ENCODE measurements around the gene FBXO42. TPM values are rescaled to one million over a fixed set of nuclear protein-coding genes. Genes with fewer than 3 reads are reported as not detected.
"Not testable (repeated sequence)": the region's sequence is repeated elsewhere in the genome, so short reads cannot be mapped to it uniquely, and the experiment has no call there.

Gene FBXO42
- total RNA-seq, 1 experiment from 2014 or later: 11.4 TPM

DNA sequence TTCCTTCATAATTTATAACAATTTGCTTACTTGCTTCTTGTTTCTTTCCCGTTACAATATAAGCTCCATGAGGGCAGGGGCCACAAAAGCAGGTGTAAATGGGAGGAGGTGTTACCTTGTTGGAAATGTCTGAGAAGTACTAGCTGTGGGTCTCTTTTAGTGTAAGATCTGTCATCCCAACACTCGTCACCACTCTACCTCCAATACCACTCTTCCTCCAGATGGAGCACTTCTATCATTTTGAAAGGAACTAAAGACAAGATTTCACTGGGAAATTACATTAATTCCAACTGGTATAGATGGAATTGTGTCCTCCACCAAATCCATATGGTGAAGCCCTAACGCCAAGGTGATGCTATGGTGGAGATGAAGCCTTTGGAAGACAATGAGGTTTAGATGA is 62.3 kb downstream of the FBXO42 start:
- in situ Hi-C loops (cut with HindIII; ENCODE audit: low pct_unique_long_range_greater_than_20kb, low sequenced_read_pairs): no loop called here

DNA sequence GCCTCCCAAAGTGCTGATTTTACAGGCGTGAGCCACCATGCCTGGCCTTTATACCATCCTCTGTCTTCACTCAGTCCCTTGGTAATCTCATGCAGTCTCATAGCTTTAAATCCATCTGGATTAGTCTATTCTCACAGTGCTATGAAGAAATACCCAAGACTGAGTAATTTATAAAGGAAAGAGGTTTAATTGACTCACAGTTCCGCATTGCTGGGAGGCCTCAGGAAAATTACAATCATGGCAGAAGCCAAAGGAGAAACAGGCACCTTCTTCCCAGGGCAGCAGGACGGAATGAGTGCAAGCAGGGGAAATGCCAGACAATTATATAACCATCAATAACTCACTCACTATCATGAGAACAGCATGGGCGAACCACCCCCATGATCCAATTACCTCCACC is 66.2 kb downstream of the FBXO42 start:
- in situ Hi-C loops (cut with HindIII; ENCODE audit: low pct_unique_long_range_greater_than_20kb, low sequenced_read_pairs): no loop called here
- no peak for DNase-seq (ENCODE audit: low read depth)

More for the DNA sequence above, 62.3 kb downstream of the FBXO42 start:
- no peak for DNase-seq (ENCODE audit: low read depth)

DNA sequence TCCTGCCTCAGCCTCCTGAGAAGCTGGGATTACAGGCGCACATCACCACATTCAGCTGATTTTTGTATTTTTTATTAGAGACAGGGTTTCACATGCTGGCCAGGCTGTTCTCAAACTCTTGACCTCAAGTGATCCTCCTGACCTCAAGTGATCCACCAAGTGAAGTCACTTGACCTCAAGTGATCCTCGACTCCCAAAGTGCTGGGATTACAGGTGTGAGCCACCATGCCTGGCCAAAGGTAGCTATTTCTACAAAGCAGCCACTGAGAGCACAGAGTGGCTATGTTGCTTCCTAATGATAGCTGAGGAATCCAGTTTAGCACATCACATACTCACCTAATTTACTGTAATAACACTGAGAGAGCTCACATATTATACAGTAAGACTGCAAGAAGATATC is 70.5 kb downstream of the FBXO42 start:
- in situ Hi-C loops (cut with HindIII; ENCODE audit: low pct_unique_long_range_greater_than_20kb, low sequenced_read_pairs): no loop called here
- DNase-seq (ENCODE audit: low read depth): no peak

DNA sequence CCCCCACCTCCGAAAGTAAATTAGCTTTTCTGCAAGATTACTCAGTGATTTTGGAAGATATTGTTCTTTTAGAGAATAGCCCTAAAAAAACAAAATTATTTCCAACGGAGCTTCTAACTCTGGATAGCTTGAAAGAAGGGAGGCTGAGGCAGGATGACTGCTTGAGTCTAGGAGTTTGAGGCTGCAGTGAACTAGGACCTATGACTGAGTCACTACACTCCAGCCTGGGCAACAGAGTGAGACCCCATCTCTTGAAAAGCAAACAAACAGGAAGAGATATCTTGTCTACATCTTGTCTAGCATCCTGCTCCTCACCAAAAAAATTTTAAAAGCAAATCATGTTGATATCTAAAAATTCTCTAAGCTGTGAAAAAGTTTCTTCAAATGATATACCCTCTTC is 73.1 kb downstream of the FBXO42 start:
- no peak for DNase-seq (ENCODE audit: low read depth)
- in situ Hi-C loops (cut with HindIII; ENCODE audit: low pct_unique_long_range_greater_than_20kb, low sequenced_read_pairs): no loop called here

DNA sequence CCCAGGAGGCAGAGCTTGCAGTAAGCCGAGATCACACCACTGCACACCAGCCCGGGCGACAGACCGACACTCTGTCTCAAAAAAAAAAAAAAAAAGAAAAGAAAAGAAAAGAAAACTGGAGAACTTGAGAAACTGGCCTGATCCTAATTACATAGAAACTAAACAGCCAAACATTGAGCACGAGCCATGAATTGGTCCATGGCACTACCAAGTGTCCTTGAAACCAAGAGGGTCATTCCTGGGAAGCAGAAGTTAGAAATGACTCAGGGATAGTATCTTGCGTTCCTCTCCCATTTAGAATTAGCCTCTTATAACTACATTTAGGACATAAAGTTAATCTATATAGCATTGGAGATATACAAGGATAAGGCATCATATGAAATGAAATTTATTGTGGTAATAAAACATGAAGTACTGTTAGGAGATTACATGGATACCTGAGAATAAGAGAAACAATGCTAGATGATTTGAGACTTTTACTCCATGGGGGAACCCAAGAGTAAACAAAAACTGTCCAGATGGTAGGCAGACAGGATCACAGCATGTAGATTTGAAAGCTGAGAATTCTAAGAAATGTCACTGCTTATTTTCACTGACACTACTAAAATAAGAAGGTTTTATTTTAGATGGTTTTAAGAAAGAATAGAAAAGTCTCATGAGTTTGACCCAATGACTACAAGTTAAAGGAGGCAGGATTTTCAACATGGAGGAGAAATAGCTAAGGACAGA is 75.8 kb downstream of the FBXO42 start:
- in situ Hi-C loops (cut with HindIII; ENCODE audit: low pct_unique_long_range_greater_than_20kb, low sequenced_read_pairs): no loop called here
- DNase-seq (ENCODE audit: low read depth): no peak

DNA sequence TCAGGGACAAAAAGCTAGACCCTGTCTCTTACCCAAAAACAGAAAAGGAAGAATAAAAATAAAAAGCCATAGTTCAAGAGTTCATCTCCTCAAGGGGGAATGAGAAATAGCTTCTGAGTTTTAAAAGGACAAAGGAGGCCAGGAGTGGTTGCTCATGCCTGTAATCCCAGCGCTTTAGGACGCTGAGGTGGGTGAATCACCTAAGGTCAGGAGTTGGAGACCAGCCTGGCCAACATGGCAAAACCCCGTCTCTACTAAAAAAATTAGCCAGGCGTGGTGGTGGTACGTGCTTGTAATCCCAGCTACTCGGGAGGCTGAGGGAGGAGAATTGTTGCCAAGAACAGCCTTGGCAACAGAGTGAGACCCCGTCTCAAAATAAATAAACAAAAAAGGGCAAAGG is 76.7 kb downstream of the FBXO42 start:
- no peak for DNase-seq (ENCODE audit: low read depth)
- in situ Hi-C loops (cut with HindIII; ENCODE audit: low pct_unique_long_range_greater_than_20kb, low sequenced_read_pairs): no loop called here

DNA sequence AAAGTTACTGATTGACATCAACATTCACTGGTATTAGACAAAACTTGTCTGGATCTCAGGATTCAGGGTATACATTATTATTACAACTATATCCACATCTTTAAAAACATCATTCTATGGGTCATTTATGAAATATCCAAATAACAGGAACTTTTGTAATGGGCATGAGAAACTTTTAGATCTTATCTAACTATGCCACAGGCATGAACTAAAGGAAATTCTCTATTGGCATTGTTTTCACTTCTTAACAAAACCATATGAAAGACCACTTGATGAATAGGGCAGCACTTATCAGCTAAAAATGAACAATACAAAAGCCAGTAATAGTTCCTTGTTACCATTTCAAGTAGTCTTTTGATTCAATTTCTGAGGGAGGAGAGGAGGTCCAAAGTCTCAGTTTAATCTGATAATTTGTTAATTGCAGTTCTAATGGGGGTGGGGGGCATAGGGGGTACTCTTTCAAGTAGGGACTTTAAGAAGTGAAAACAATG is 84.5 kb downstream of the FBXO42 start:
- no peak for DNase-seq (ENCODE audit: low read depth)
- in situ Hi-C loops (cut with HindIII; ENCODE audit: low pct_unique_long_range_greater_than_20kb, low sequenced_read_pairs): no loop called here

DNA sequence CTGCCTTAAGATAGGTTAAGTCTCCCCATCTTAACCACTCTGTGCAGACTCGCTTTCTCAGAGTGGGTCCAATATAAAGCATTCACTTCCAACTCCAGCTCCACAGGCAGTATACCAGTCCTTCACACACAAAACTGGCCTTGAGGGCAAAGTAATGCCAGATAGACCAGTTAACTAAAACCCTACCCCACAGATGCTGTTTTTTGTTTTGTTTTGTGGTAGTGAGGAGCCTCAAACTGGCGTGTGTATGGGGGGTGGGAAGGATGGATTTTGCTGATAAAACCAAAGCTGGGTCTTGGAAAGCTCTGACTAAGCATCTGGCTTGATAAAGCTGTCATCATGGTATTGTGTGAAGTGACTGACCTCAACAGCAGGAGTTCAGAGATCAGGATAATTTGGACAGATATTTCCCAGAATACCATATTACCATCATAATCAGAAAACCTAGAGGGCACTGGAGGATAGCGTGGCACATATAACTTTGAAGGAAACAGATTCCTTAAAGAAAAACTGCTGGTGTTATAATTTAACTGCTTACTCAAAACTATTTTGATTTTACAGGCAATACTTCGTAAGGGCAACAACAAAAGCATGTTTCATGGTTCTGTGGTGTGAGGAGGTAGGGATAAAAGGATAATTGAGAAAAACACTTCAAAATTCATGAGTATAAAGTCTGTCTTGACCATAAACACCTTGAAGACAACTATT is 85.7 kb downstream of the FBXO42 start:
- in situ Hi-C loops (cut with HindIII; ENCODE audit: low pct_unique_long_range_greater_than_20kb, low sequenced_read_pairs): no loop called here
- DNase-seq (ENCODE audit: low read depth): no peak

DNA sequence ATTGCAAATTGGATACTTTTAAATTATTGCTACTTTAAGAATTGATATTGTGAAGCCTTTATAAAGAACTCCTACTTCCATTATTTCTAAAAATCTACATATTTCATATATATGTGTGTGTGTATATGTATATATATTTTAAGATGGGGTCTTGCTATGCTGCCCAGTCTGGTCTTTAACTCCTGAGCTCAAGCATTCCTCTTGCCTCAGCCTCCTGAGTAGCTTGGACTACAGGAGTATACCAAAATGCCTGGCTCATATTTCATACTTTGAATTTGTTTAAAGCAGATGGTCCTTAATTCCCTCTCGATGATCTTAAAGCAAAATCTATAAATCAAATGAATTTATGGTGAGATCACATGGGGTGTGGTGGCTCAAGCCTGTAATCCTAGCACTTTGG is 90.2 kb downstream of the FBXO42 start:
- DNase-seq (ENCODE audit: low read depth): no peak
- in situ Hi-C loops (cut with HindIII; ENCODE audit: low pct_unique_long_range_greater_than_20kb, low sequenced_read_pairs): no loop called here

DNA sequence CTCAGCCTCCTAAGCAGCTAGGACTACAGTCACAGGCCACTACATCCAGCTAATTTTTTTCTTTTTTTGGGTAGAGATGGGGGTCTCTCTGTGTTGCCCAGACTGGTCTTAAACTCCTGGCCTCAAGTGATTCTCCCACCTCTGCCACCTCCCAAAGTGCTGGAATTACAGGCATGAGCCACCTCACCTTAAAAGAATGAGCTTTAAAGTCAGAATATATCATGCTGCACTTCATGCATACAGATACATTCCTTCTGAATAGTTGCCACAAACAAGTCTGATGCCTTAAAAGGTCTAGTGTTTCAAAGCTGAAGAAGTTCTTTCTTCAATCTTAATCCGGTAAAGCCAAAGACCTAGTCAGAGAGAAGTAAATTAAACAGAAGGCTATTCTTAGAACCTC is 91.5 kb downstream of the FBXO42 start:
- in situ Hi-C loops (cut with HindIII; ENCODE audit: low pct_unique_long_range_greater_than_20kb, low sequenced_read_pairs): no loop called here
- no peak for DNase-seq (ENCODE audit: low read depth)

DNA sequence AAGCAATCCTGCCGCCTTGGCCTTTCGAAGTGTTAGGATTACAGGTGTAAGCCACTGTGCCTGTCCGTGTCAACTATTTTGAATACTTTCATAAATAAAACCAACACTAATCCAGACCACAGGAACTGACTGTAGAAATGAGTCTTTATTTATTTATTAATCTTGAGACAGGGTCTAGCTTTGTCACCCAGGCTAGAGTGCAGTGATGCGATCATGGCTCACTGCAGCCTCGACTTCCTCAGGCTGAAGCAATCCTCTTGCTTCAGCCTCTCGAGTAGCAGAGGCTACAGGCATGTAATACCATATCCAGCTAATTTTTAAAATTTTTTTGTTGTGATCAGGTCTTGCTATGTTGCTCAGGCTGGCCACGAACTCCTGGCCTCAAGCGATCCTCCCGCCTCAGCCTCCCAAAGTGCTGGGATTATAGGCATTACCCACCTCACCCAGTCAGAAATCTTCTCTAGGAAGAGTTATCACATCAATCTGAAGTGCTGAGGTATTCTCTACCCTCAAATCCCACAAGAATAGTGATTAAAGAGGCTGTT is 93.6 kb downstream of the FBXO42 start:
- no peak for DNase-seq (ENCODE audit: low read depth)
- in situ Hi-C loops (cut with HindIII; ENCODE audit: low pct_unique_long_range_greater_than_20kb, low sequenced_read_pairs): no loop called here

DNA sequence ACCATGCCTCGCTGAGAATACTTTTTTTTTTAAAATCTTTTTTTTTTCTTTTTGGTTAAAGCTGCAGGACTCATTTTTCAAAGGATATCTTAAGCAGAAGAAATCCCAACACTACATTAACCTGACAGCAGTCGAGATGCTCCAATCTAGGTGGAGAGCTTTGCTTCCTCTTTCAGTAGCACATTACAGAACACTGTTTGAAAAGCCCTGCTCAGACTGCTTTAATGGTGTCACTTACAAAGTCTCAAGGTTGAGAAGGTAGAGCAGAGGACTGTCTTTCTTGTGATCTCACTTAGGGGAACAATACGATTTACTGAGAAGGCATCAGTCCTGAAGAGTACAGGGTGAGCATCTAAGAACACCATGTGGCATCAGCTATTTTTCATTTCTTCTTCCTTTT is 94.3 kb downstream of the FBXO42 start:
- in situ Hi-C loops (cut with HindIII; ENCODE audit: low pct_unique_long_range_greater_than_20kb, low sequenced_read_pairs): no loop called here
- no peak for DNase-seq (ENCODE audit: low read depth)

DNA sequence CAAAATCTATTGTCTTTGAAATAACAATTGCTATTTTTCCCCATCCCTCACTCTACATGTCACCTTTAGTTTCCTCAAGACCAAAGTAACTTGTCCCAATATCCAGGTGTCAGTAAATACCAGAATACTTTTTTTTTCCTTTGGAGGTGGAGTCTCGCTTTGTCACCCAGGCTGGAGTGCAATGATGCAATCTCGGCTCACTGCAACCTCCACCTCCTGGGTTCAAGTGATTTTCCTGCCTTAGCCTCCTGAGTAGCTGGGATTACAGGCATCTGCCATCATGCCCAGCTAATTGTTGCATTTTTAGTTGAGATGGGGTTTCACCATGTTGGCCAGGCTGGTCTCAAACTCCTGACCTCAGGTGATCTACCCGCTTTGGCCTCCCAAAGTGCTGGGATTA is 94.7 kb downstream of the FBXO42 start:
- in situ Hi-C loops (cut with HindIII; ENCODE audit: low pct_unique_long_range_greater_than_20kb, low sequenced_read_pairs); DNase-seq (ENCODE audit: low read depth): not testable (repeated sequence)

DNA sequence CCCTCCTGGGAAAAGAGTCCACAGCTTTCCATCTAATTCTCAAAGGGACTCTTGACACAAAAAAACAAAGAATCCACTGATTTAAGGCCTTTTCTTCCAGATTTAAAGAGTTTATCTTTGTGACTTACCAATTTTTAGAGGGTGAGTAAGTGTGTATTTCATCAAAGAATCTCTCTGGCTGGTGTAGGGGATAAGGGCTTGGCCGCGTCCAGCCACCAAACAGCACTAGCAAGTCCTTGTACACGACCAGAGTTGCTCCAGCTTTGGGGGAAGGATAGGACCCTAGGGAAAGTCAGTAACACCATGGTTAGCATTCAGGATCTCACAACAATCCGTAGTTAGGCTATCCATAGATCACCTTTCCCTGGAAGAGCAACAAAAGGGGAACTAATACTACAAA is 95.8 kb downstream of the FBXO42 start:
- no peak for DNase-seq (ENCODE audit: low read depth)
- in situ Hi-C loops (cut with HindIII; ENCODE audit: low pct_unique_long_range_greater_than_20kb, low sequenced_read_pairs): no loop called here

DNA sequence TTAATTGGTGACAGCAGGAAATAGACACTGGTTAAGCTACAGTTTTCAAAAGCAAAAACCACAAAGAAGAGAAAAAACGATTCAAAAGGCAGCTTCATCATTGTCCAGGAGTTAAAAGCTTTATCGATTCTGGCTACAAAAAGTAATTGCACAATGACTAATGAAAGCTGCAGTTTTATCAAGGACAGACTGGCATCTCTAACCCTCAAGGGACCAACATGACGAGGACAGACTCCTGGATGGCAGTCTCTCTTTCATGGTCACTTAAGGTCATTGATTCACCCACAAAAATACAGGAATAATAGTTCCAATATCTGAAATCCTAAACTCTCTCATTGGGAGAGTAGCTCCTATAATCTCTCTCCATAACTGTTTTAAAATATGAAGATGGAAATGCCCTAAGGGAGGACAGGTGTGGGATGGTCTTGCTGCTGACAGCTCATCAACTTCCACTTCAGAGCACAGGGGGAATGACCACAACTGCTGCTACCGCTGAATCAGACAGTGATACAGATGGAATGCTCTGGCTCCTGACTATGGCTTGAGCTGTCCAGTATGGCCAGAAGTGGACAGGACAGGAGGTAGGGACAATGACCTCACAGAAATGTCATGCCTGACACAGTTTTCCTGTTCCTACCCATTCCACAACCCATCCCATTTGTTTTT is 97.9 kb downstream of the FBXO42 start:
- in situ Hi-C loops (cut with HindIII; ENCODE audit: low pct_unique_long_range_greater_than_20kb, low sequenced_read_pairs): no loop called here
- no peak for DNase-seq (ENCODE audit: low read depth)

DNA sequence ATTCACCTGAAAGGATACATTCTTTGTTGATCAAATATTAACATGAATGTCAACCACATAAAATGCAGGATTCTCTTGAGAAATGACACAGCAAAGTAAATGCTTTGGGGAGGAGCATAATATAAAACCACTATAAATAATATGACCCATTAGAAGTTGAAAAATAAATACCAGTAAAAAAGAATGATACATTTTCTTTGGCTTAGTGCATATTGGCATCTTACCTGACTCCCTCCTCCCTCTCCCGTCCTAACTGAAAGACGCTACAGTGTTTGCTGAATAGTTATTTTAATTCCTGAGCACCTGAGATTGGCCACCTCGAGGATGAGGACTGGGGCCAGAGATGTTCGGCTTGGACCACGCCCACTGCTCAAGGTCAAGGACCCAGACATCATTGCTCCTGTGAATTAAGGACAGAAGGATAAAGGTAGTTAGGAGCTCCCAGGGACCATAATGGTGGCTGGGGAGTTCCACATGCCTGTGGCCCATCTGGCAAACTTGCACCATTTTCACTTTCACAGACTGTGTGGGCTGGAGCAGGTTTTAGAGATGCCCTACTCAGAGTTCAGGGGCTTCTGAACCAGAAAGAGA is 98.9 kb downstream of the FBXO42 start:
- in situ Hi-C loops (cut with HindIII; ENCODE audit: low pct_unique_long_range_greater_than_20kb, low sequenced_read_pairs): no loop called here

DNA sequence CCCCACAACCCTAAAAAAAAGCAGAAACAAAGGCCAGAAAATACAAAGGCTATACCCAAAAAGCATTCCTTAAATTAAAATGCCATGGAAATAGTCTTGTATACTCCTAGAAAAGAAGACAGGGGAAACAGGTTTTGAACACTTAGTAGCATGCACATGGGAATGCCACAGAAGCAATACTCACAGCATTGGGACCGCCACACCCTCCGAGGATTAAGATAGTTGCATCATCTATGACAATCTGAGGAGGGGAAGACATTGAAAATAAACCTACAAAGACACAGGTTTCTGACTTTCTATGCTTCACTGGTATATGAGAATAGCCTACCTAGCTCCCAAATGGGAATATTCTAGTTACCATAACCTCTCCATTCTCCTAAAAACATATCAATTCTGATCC is 99.4 kb downstream of the FBXO42 start:
- no peak for DNase-seq (ENCODE audit: low read depth)
- in situ Hi-C loops (cut with HindIII; ENCODE audit: low pct_unique_long_range_greater_than_20kb, low sequenced_read_pairs): no loop called here

More for the DNA sequence above, 98.9 kb downstream of the FBXO42 start:
- no peak for DNase-seq (ENCODE audit: low read depth)

DNA sequence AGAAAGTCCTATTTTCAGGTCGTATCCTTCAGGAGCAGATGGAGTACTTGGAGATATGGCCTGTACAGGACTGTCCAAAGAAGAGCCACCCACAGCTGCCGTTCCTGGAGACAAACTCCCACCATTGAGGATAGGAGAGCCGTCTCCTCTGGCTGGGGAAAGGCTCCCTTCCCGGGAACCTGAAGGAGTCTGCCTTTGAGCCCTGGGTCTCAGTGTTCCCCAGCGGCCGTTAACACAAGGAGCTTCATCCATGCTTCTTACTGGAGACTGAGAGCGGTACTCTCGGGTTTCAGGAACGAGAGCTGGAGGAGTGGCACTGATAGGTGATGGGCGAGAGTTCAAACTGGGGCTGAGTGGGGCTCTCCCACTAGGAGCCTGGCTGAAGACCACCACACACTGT is 100.9 kb downstream of the FBXO42 start:
- no peak for DNase-seq (ENCODE audit: low read depth)
- in situ Hi-C loops (cut with HindIII; ENCODE audit: low pct_unique_long_range_greater_than_20kb, low sequenced_read_pairs): no loop called here
